Right cardiac atrium (tissue), 5 donors: Measurements from ENCODE around the gene ETV3. TPM values are rescaled to one million over a fixed set of nuclear protein-coding genes. Genes with fewer than 3 reads are reported as not detected.
"Not testable (repeated sequence)": the region's sequence is repeated elsewhere in the genome, so short reads cannot be mapped to it uniquely, and the experiment has no call there.

Experiments
- ATAC-seq, 2 donors: fragments of 200-7000 bp; cut with Tn5 transposase; one replicate each; pipeline versions ENCODE4 v1.8.0 to v1.9.1; 2020; ENCODE audit warnings: moderate library complexity in 2 of 2, mild to moderate bottlenecking in 1 of 2
- DNase-seq, 3 donors: peaks; one replicate each; pipeline ENCODE4 v3.0.0-alpha.2; 2020
- H3K27ac ChIP-seq: one replicate; pipeline ENCODE4 v1.5.1; 2013; ENCODE audit warnings: mild to moderate bottlenecking, low read length, control low read depth, moderate library complexity
- H3K27me3 ChIP-seq: one replicate; pipeline ENCODE4 v1.6.1; 2013; ENCODE audit not compliant: control insufficient read depth, insufficient read depth
- H3K4me1 ChIP-seq: one replicate; pipeline ENCODE4 v1.6.1; 2013; ENCODE audit warnings: low read length; ENCODE audit not compliant: control insufficient read depth, insufficient read depth
- H3K4me3 ChIP-seq: one replicate; pipeline ENCODE4 v1.5.1; 2013; ENCODE audit warnings: low read length, control low read depth
- H3K9me3 ChIP-seq: one replicate; pipeline ENCODE4 v1.6.1; 2013; ENCODE audit warnings: low read length; ENCODE audit not compliant: control insufficient read depth
- WGBS: extraction: QIAGEN DNeasy Blood & Tissue Kit; methylation state at CpG from one replicate; pipeline ENCODE4 v1.1.7; 2013; 5-methylcytosine and 5-hydroxymethylcytosine counted together
- intact Hi-C, 4 donors: fragments of 100-400 bp; cut with DNase I; formaldehyde crosslinking; loops; one replicate each; pipeline versions ENCODE4 v1.11.0 to v1.14.0; 2022 to 2023
- long read RNA-seq, 4 donors: library from polyadenylated mRNA; unstranded; transcript quantifications; one replicate each; pipeline ENCODE4 v2.0.0, GENCODE V29; 2020 to 2021
- polyA plus RNA-seq: library from polyadenylated mRNA; stranded (reverse); fragments of 200-250 nt; gene quantifications from one replicate; pipeline ENCODE4 v1.2.3, GENCODE V29; 2013
- total RNA-seq, 4 donors: library from RNA; stranded (reverse); fragmentation: NEBNext Ultra II Directional; extraction: Animal tissue kit (Norgen Biotek cat#: 25700); gene quantifications; one replicate each; pipeline ENCODE4 v1.2.1, GENCODE V29; 2021
- donor health status: healthy with polysubstance abuse.
- donor health status: DM: no; HTN: yes; CAD: no.
- donor health status: DM: no; HTN: no; CAD: no.
- donor health status: DM: no; HTN: yes; CAD: no; lungs with severe emphysema.
- donor health status: DM: yes; HTN: yes; CAD: no.

The ETV3 gene
- total RNA-seq: 10 to 100 TPM; 18.2 to 22.9 (median 19.1) TPM
- polyA plus RNA-seq: 6.5 TPM
- long read RNA-seq, donor 1, partial matches to known transcripts: 1 of 1 reads
- long read RNA-seq, donor 1, other reads (novel, unspliced or antisense): 0 of 1 reads
- long read RNA-seq, donor 2: 0 reads
- long read RNA-seq, donor 3, partial matches to known transcripts: 0 of 2 reads
- long read RNA-seq, donor 3, other reads (novel, unspliced or antisense): 2 of 2 reads
- long read RNA-seq, donor 4: 0 reads

- peak; percentile 92 to 96 (median 95) for DNase-seq
- Histone ChIP-seq H3K27me3 (no peaks in the 10 kb centered on the region), H3K9me3 (no peaks in the 10 kb centered on the region), H3K4me1 (peaks cover 3% of the 10 kb centered on the region), H3K4me3 (peak within 1 kb of the TSS; percentile 63), H3K27ac (peak within 1 kb of the TSS; percentile 95)
- intact Hi-C loops: no loop called here
- ATAC-seq: peak; percentile 99
- under 1% methylated on average over 85 of the region's 85 CpGs for WGBS
These were observed at the start of gene ETV3 for GRCh38 chr1:157138220-157139051. TSS of gene ETV3 (minus strand) at chr1:157138395. CDS start at chr1:157136352, 2,043 bp downstream.

GRCh38 chr1:157186281-157186992 is 48.2 kb upstream of the ETV3 start:
- ATAC-seq (no peak), DNase-seq (no peak)
- intact Hi-C loops: no loop called here
- Histone ChIP-seq H3K27me3 (no peaks in the 10 kb centered on the region), H3K9me3 (no peaks in the 10 kb centered on the region), H3K4me3 (no peak overlapping the region), H3K4me1 (no peaks in the 10 kb centered on the region), H3K27ac (no peak overlapping the region)
- WGBS: 79% methylated on average over 8 of the region's 8 CpGs

GRCh38 chr1:157183870-157184269 is 45.7 kb upstream of the ETV3 start:
- Histone ChIP-seq H3K27me3 (no peaks in the 10 kb centered on the region), H3K9me3 (no peaks in the 10 kb centered on the region), H3K4me1 (no peaks in the 10 kb centered on the region), H3K27ac (no peak overlapping the region), H3K4me3 (no peak overlapping the region)
- intact Hi-C loops: no loop called here
- DNase-seq (no peak), ATAC-seq (no peak)
- 70% methylated on average over 3 of the region's 3 CpGs for WGBS

GRCh38 chr1:157182371-157182770 is 44.2 kb upstream of the ETV3 start:
- H3K27ac ChIP-seq, H3K9me3 ChIP-seq, H3K27me3 ChIP-seq, DNase-seq, intact Hi-C loops, ATAC-seq, H3K4me3 ChIP-seq, H3K4me1 ChIP-seq: not testable (repeated sequence)
- 86% methylated on average over 5 of the region's 5 CpGs for WGBS

GRCh38 chr1:157181790-157182189 is 43.6 kb upstream of the ETV3 start:
- Histone ChIP-seq H3K9me3 (no peaks in the 10 kb centered on the region), H3K4me1 (no peaks in the 10 kb centered on the region), H3K4me3 (no peak overlapping the region), H3K27me3 (no peaks in the 10 kb centered on the region), H3K27ac (no peak overlapping the region)
- WGBS: 61% methylated on average over 3 of the region's 3 CpGs
- DNase-seq (no peak), ATAC-seq (no peak)
- intact Hi-C loops: no loop called here

GRCh38 chr1:157181258-157181657 is 43.1 kb upstream of the ETV3 start:
- intact Hi-C loops: no loop called here
- ATAC-seq (no peak), DNase-seq (no peak)
- Histone ChIP-seq H3K9me3 (no peaks in the 10 kb centered on the region), H3K4me1 (no peaks in the 10 kb centered on the region), H3K4me3 (no peak overlapping the region), H3K27me3 (no peaks in the 10 kb centered on the region), H3K27ac (no peak overlapping the region)
- WGBS: 45% methylated on average over 5 of the region's 5 CpGs

- intact Hi-C loops: loop anchor here in 1 of 4 donors (5.0 kb wide), 1 partner anchor 314 kb away; no protein-coding TSS in a partner anchor
- DNase-seq (no peak), ATAC-seq (no peak)
- WGBS: 68% methylated on average over 3 of the region's 3 CpGs
- Histone ChIP-seq H3K27ac (no peak overlapping the region), H3K4me1 (no peaks in the 10 kb centered on the region), H3K9me3 (no peaks in the 10 kb centered on the region), H3K4me3 (no peak overlapping the region), H3K27me3 (no peaks in the 10 kb centered on the region)
These were observed 40.3 kb upstream of the ETV3 start for GRCh38 chr1:157178490-157178889.

- H3K27me3 ChIP-seq: no peaks in the 10 kb centered on the region
- no peak for ATAC-seq
- H3K4me3 ChIP-seq: no peak overlapping the region
- no peaks in the 10 kb centered on the region for H3K9me3 ChIP-seq
- DNase-seq: no peak
- WGBS: 62% methylated on average over 4 of the region's 4 CpGs
- intact Hi-C loops: loop anchor here in 1 of 4 donors (5.0 kb wide), 1 partner anchor 314 kb away; no protein-coding TSS in a partner anchor
- no peaks in the 10 kb centered on the region for H3K4me1 ChIP-seq
- no peak overlapping the region for H3K27ac ChIP-seq
These were observed 39.7 kb upstream of the ETV3 start for GRCh38 chr1:157177733-157178394.

GRCh38 chr1:157176591-157177121 is 38.5 kb upstream of the ETV3 start:
- Histone ChIP-seq H3K4me3 (no peak overlapping the region), H3K9me3 (no peaks in the 10 kb centered on the region), H3K27me3 (no peaks in the 10 kb centered on the region), H3K27ac (no peak overlapping the region), H3K4me1 (no peaks in the 10 kb centered on the region)
- DNase-seq (no peak), ATAC-seq (no peak)
- WGBS: 82% methylated on average over 6 of the region's 6 CpGs
- intact Hi-C loops: loop anchor here in 1 of 4 donors (5.0 kb wide), 1 partner anchor 316 kb away; no protein-coding TSS in a partner anchor

- 88% methylated on average over 1 of the region's 1 CpG for WGBS
- no peak for DNase-seq
- ATAC-seq: no peak
- Histone ChIP-seq H3K27me3 (no peaks in the 10 kb centered on the region), H3K4me3 (no peak overlapping the region), H3K27ac (no peak overlapping the region), H3K9me3 (no peaks in the 10 kb centered on the region), H3K4me1 (no peaks in the 10 kb centered on the region)
- intact Hi-C loops: loop anchor here in 1 of 4 donors (5.0 kb wide), 1 partner anchor 316 kb away; no protein-coding TSS in a partner anchor
These were observed 37.8 kb upstream of the ETV3 start for GRCh38 chr1:157176016-157176415.
